A673 (cell line): ENCODE data around the gene NANS.

ENCODE experiments used
- CTCF ChIP-seq: fragments of 300-800, 200-600 bp; sonication (generic); conservative IDR thresholded peaks from 2 replicates; pipeline ENCODE4 v1.5.1; 2017; ENCODE audit warnings: low read depth, mild to moderate bottlenecking, antibody characterized with exemption, low read length, moderate library complexity, mixed read lengths
- EZH2 ChIP-seq: fragments of 200-600 bp; sonication (generic); IDR thresholded peaks from 2 replicates; pipeline ENCODE4 v1.6.1; 2017; ENCODE audit warnings: borderline replicate concordance, low read depth, mild to moderate bottlenecking, mixed read lengths, antibody characterized with exemption, low read length; ENCODE audit not compliant: poor library complexity, severe bottlenecking

DNA sequence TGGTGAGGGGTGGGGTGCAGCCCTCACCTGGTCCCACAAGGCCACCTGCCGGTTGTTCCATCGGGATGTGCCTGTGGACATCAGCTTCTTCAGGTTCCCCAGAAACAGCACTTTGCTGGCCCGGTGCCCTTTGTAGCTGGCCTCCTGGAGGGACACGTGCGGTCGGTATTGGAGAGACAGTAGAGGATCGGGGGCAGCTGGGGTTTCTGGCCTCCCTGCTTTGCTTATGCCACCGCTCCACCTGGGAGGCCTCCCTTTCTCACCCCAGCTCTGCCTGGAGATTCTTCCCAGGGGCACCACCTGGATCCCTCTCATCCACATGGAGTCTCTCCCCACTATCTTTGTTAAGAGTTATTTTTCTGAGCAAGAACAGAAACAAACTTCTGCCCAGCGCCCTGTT, 75.6 kb downstream of the NANS start:
- TF ChIP-seq CTCF (no peak), EZH2 (no peak)
